ENCODE data around the gene GALNT2.

GALNT2 gene

GRCh38 chr1:230220478-230220877 lies 153.4 kb downstream of the GALNT2 start:
- no peak for DNase-seq

DNA sequence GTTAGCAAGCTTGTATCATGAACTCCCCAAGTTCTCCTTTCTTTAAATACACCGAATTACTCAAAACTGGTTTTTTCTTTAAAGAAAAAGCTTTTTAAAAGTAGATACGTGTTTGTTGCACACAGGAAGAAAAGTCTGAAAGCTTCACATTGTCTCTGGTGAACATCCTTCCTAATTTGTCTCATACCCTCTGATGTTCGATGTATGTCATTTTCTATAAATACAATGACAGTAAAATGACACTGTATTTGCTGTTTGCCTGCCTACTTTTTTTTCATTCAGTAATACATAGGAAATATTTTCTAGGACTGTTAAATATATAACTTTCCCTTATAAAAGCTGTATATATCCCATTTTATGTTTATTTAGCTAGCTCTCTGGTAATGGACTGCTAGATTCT lies 153.9 kb downstream of the GALNT2 start:
- DNase-seq, result no peak

GRCh38 chr1:230222678-230223077 lies 155.6 kb downstream of the GALNT2 start:
- DNase-seq, result no peak

GRCh38 chr1:230224101-230224960 lies 157.3 kb downstream of the GALNT2 start:
- no peak for DNase-seq

- no peak for DNase-seq
These were observed 159.2 kb downstream of the GALNT2 start for GRCh38 chr1:230226007-230226800.

- no peak for DNase-seq
These were observed 159.8 kb downstream of the GALNT2 start for GRCh38 chr1:230226814-230227213.

DNA sequence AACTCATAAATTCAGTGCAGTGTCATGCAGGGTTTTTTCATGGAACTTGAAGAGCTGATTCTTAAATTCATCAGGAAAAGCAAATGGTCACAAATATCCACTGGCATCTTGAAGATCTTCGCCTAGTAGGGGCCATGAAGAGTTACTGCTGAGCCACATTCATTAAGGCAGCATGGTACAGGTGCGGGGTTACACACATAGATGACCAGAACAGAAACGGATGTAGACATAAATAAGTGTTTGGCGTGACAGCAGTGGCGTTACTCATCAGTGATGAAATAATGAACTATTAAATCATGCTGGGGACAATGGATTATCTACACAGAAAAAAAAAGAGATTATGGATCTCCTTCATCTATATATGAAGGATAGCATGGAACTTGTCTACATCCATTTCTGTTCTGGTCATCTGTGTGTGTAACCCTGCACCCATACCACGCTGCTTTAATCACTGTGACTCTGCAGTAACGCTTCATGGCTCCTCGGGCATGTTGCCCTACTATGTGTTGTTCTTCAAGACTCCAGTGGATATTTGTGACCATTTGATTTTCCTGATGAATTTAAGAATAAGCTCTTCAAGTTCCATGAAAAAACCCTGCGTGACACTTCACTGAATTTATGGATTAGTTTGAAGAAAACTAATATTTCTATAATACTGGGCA lies 161.3 kb downstream of the GALNT2 start:
- DNase-seq, result no peak

DNA sequence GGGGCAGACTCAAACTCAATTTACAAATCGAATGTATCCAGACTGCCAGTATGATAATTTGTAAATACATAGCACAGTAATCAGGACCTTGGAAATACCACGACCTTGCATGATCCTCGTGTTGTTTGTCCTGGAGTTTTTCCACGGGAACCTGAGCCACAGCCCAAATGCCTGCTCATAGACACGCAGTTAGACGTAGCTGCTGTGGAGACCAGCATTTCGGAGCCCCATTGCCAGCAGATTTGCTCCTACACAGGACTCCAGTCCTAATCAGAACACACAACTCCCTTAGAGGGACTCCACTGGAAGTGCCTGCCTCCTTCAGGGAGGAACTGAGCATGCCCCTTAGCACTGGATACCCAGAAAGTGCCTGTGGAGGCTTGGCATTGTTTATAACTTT lies 163.2 kb downstream of the GALNT2 start:
- DNase-seq, result no peak

- DNase-seq, result no peak
These were observed 164.1 kb downstream of the GALNT2 start for GRCh38 chr1:230230948-230231773.

- DNase-seq, result no peak
These were observed 164.7 kb downstream of the GALNT2 start for GRCh38 chr1:230231774-230232145.

GRCh38 chr1:230232371-230232771 lies 165.3 kb downstream of the GALNT2 start:
- no peak for DNase-seq

- no peak for DNase-seq
These were observed 166.7 kb downstream of the GALNT2 start for GRCh38 chr1:230233786-230234185.

DNA sequence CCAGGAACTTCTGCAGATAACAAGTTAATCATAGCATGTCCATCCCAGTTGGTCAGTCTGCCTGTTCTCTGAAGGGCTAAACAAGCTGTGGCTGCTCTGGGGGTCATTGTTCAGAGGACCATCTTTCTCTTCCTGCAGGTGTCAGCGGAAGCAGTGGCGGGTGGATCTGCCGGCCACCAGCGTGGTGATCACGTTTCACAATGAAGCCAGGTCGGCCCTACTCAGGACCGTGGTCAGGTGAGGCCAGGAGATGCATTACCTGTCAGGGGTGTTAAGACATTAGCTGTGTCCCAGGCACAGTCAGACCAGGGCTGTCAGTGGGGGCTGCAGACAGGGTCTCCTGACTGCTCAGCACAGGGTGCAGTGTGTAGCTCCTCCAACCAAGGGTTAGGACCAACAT lies 168.8 kb downstream of the GALNT2 start:
- DNase-seq, result no peak

- DNase-seq, result no peak
These were observed 169.4 kb downstream of the GALNT2 start for GRCh38 chr1:230236301-230237008.

GRCh38 chr1:230237009-230237370 lies 170.0 kb downstream of the GALNT2 start:
- DNase-seq, result no peak

DNA sequence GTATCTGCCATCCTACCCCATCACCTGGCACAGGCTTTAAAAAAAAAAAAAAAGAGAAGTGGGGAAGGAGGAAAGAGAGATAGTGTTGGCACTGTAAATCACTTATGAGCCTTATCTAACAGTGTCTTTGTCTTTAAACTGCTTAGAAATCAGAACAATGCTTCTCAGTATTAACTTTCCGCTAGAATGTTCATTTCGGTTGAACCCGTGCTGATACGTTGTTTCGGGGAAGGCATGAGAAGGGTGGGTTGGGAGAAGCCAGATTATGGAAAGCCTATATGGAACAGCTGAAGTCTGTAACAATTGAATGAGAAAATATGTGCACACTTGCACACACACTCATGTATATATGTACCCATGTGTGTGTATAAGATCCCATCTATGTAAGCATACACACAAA lies 170.8 kb downstream of the GALNT2 start:
- DNase-seq, result no peak

- DNase-seq, result no peak
These were observed 173.5 kb downstream of the GALNT2 start for GRCh38 chr1:230240446-230241086.

GRCh38 chr1:230242326-230242725 lies 175.3 kb downstream of the GALNT2 start:
- no peak for DNase-seq

GRCh38 chr1:230243146-230243545 lies 176.1 kb downstream of the GALNT2 start:
- DNase-seq, result no peak

DNA sequence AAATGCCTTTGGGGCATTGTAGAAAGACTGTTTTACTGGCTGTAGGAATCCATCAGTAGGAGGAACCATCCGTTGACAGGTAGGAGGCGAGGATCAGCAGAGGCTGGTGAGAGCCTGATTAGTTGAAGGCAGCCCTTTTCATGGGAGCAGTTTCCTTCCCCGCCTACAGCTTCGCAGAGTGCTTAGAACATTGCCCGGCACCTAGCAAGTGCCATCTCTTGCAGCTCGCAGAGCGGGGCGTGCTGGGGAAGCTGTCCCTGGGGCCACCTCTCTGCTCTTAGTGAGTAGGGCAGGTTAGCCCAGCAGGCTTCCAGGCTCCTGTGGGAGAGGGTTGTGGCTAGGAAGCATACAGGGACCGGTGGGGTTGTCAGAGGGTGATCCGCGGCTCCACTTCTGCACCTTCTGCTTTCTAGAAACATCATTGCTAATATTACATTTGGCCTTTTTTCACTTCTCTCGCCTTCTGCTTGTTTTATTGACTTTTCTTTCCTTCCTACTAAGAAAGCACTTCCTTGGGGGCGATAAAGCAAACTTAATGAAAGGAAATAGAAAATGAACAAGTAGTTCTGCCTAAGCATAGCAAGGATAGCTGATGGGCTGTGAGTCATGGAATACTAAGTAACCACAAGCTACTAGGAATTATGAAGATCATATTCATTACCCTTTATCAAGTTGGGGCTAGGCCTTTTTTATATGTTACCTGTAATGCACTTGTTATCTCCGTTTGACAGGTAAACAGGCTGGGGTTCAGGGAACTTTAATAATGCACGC lies 176.7 kb downstream of the GALNT2 start:
- no peak for DNase-seq

DNA sequence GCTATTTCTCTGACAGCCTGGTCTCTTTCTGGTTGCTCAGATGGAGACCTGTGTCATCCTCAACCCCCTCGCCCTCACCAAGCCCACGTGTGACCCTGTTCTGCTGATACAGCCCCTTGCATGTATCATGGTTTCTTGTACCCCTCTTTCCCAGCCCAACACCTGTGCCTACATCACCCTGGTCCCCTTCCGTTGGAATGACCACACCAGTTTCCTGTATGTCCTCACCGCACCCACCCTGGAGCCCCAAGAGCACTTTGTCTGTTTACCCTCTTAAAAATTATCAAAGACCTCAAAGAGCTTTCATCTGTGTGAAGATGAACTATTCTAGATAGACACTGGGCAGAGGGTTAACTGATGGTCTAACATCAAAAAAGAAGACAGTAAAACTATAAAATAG lies 179.5 kb downstream of the GALNT2 start:
- DNase-seq, result no peak
